Stomach (tissue), 4 donors: ENCODE data around the gene RNF13.

ENCODE experiments used
- POLR2A ChIP-seq, 4 donors: fragments of 450-650 bp; IDR thresholded peaks; one replicate each; pipeline ENCODE4 v1.6.1; 2016; ENCODE audit warnings: antibody characterized with exemption in 4 of 4, control low read depth in 2 of 4, mild to moderate bottlenecking in 1 of 4, moderate library complexity in 1 of 4
- TF ChIP-seq, protein P1 (sequence below), 7 experiments: fragments of 450-650 bp in 4 of 7; fragments of 200-600 bp in 3 of 7; sonication (generic) in 3 of 7; IDR thresholded peaks; one replicate each; pipeline ENCODE4 v1.5.1; 2016 to 2019; ENCODE audit warnings: antibody characterized with exemption in 7 of 7, control low read depth in 2 of 7, mild to moderate bottlenecking in 1 of 7

DNA sequence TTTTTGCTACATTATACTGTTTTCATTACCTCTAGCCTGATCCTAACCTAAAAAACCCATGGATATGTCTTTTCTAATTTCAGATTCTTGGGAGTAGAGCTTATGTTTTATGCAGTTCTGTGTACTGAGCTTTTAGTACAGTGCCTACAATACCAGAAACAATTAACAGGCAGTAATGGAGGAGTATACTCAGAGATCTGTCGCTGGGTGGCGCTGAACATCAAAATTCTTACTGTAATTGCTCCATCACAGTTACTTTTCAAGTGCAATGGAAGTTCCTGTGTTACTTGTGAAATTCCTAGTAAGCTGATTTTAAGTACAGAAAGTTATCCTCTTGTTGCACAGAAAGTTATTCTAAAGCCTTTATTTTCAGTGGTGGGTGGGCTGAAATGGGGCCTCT, 66.9 kb downstream of the RNF13 start:
- TF ChIP-seq, protein P1, sequence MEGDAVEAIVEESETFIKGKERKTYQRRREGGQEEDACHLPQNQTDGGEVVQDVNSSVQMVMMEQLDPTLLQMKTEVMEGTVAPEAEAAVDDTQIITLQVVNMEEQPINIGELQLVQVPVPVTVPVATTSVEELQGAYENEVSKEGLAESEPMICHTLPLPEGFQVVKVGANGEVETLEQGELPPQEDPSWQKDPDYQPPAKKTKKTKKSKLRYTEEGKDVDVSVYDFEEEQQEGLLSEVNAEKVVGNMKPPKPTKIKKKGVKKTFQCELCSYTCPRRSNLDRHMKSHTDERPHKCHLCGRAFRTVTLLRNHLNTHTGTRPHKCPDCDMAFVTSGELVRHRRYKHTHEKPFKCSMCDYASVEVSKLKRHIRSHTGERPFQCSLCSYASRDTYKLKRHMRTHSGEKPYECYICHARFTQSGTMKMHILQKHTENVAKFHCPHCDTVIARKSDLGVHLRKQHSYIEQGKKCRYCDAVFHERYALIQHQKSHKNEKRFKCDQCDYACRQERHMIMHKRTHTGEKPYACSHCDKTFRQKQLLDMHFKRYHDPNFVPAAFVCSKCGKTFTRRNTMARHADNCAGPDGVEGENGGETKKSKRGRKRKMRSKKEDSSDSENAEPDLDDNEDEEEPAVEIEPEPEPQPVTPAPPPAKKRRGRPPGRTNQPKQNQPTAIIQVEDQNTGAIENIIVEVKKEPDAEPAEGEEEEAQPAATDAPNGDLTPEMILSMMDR (IDR thresholded peaks at IDR 0.05) = peak in 2 of 7 experiments; percentile 21 to 27
- TF ChIP-seq POLR2A (IDR thresholded peaks at IDR 0.05) = no peak
